Epithelial cell of proximal tubule (primary cell): ENCODE data around the gene COL5A1. TPM values are rescaled to one million over a fixed set of nuclear protein-coding genes. Genes with fewer than 3 reads are reported as not detected.
"Not testable (repeated sequence)": the region's sequence is repeated elsewhere in the genome, so short reads cannot be mapped to it uniquely, and the experiment has no call there.

ENCODE experiments used
- DNase-seq: peaks from one replicate; pipeline ENCODE4 v3.0.0-alpha.2; 2011; ENCODE audit warnings: low read depth
- H3K4me3 ChIP-seq: 2 replicates; pipeline ENCODE4 v1.5.1; 2011; ENCODE audit warnings: low read depth, mild to moderate bottlenecking, low read length
- CTCF ChIP-seq: conservative IDR thresholded peaks from 2 replicates; pipeline ENCODE4 v1.5.1; 2012; ENCODE audit warnings: low read depth, mild to moderate bottlenecking, low read length
- total RNA-seq: library from RNA; depleted of rRNA; stranded (reverse); fragments of >200 nt; gene quantifications from 2 replicates; pipeline ENCODE4 v1.2.3, GENCODE V29; 2015

The COL5A1 gene
- total RNA-seq, 1 donor from 2014 or later, result 16.0 TPM

- no peak for DNase-seq
- TF ChIP-seq CTCF, result no peak
Measured at GRCh38 chr9:134663753-134664415, 22.3 kb downstream of the COL5A1 start.

GRCh38 chr9:134664446-134664845 is 22.8 kb downstream of the COL5A1 start:
- TF ChIP-seq CTCF, result no peak
- no peak overlapping the region for H3K4me3 ChIP-seq
- DNase-seq, result no peak

More at GRCh38 chr9:134663753-134664415, 22.3 kb downstream of the COL5A1 start:
- H3K4me3 ChIP-seq, result no peak overlapping the region

- DNase-seq, result no peak
- TF ChIP-seq CTCF, result no peak
- H3K4me3 ChIP-seq, result no peak overlapping the region
Measured at GRCh38 chr9:134666208-134666607, 24.6 kb downstream of the COL5A1 start.

GRCh38 chr9:134666831-134667230 is 25.2 kb downstream of the COL5A1 start:
- no peak for TF ChIP-seq CTCF
- DNase-seq, result no peak
- no peak overlapping the region for H3K4me3 ChIP-seq

GRCh38 chr9:134668977-134669376 is 27.4 kb downstream of the COL5A1 start:
- H3K4me3 ChIP-seq, DNase-seq: not testable (repeated sequence)

- no peak for TF ChIP-seq CTCF
- DNase-seq, result no peak
Measured at GRCh38 chr9:134669399-134669955, 27.9 kb downstream of the COL5A1 start.

GRCh38 chr9:134670042-134670525 is 28.5 kb downstream of the COL5A1 start:
- no peak for DNase-seq
- no peak overlapping the region for H3K4me3 ChIP-seq
- no peak for TF ChIP-seq CTCF

More at GRCh38 chr9:134669399-134669955, 27.9 kb downstream of the COL5A1 start:
- no peak overlapping the region for H3K4me3 ChIP-seq
